GM12872 (cell line): ENCODE results near the gene LMLN.

ENCODE experiments used
- TF ChIP-seq, protein P1 (sequence below): IDR thresholded peaks from 3 replicates; pipeline ENCODE4 v1.5.1; 2011; ENCODE audit warnings: low read depth, mild to moderate bottlenecking, low read length, moderate library complexity; ENCODE audit not compliant: insufficient read depth

The LMLN gene

GRCh38 chr3:198064420-198064819, 104.4 kb downstream of the LMLN start:
- TF ChIP-seq, protein P1, sequence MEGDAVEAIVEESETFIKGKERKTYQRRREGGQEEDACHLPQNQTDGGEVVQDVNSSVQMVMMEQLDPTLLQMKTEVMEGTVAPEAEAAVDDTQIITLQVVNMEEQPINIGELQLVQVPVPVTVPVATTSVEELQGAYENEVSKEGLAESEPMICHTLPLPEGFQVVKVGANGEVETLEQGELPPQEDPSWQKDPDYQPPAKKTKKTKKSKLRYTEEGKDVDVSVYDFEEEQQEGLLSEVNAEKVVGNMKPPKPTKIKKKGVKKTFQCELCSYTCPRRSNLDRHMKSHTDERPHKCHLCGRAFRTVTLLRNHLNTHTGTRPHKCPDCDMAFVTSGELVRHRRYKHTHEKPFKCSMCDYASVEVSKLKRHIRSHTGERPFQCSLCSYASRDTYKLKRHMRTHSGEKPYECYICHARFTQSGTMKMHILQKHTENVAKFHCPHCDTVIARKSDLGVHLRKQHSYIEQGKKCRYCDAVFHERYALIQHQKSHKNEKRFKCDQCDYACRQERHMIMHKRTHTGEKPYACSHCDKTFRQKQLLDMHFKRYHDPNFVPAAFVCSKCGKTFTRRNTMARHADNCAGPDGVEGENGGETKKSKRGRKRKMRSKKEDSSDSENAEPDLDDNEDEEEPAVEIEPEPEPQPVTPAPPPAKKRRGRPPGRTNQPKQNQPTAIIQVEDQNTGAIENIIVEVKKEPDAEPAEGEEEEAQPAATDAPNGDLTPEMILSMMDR: no peak

- TF ChIP-seq, protein P1: no peak
Measured at GRCh38 chr3:198065897-198066296, 105.9 kb downstream of the LMLN start.

DNA sequence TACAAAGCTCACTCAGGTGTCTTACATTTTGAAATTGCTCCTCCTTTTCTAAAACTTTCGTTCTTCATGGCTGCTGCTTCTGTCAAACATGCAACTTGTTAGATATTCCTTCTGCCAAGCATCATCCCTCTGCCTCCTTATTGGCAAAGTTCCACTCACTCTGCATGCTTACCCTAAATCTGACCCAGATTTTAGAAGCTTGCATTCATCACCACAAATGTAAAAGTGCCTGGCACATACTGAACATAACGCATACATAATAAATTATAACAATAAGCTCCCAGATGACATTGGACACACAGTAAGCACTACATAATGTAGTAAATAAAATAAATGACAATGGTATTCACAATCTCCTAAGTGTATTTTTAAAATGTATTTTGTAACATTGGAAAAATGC, 107.4 kb downstream of the LMLN start:
- TF ChIP-seq, protein P1: no peak

DNA sequence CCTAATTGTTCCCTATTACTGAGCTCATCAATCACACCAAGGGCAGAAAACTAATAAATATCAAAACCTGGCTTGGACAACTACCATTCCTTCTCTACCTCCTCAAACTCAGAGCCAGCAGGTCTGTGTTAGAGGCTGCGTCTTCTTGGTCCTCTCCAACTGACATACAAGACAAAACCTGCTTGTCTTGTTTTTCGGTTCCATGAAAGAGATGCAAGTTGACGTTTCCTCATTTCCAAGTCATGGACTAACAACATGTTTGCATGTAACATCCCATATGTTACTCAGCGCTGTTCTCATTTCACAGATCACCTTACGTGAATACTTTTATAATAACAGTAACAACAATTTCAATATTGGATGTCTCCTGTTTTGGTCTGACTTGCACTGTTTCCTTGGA, 110.9 kb downstream of the LMLN start:
- TF ChIP-seq, protein P1: no peak

DNA sequence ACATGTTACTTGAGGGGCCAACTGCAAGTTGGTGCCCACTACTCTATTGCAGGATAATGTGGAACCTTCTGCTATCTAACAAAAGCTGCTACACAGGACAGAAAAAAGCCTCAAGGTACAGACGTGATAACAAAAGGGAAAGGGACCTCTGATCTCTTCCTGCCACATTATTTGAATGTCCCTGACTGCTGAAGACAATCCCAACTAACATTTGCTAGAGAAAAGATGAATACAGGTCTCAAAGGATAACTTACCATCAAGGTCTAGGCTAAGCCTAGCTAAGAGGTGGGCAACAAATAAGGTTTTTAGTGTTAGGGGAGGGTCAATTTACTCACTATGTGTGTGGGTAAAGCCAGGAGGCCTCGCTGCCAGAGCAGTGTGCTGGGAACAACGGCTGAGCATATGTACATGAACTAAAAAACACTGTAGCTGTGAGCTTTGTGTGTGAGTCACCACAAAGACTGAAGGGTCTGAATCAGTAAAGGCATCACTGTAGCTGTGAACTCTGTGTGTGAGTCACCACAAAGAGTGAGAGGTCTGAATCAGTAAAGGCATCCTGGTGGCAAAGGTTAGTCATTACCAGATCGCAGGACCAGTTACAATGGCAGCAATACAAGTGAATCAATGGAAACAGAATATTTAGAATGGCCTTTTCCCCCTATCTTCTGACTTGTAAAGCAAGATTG, 111.7 kb downstream of the LMLN start:
- TF ChIP-seq, protein P1: peak; percentile 18; the same call in 1 of the 3 replicates

- TF ChIP-seq, protein P1: no peak
Measured at GRCh38 chr3:198076722-198077308, 116.8 kb downstream of the LMLN start.

- TF ChIP-seq, protein P1: no peak
Measured at GRCh38 chr3:198079771-198080520, 119.9 kb downstream of the LMLN start.
